Epithelial cell of prostate (primary cell): Measurements from ENCODE around the gene NRXN2.

ENCODE experiments used
- DNase-seq: peaks from one replicate; pipeline ENCODE4 v3.0.0-alpha.2; 2011; ENCODE audit warnings: low read depth, low spot score
- H3K27ac ChIP-seq: fragments of 450-650 bp; 2 replicates; pipeline ENCODE4 v1.5.1; 2017; ENCODE audit warnings: mild to moderate bottlenecking

NRXN2 gene

GRCh38 chr11:64619811-64620380 is 103.1 kb downstream of the NRXN2 start:
- H3K27ac ChIP-seq, result no peak overlapping the region
- no peak for DNase-seq

GRCh38 chr11:64619196-64619595 is 103.8 kb downstream of the NRXN2 start:
- H3K27ac ChIP-seq, result no peak overlapping the region
- no peak for DNase-seq

GRCh38 chr11:64616817-64617216 is 106.2 kb downstream of the NRXN2 start:
- H3K27ac ChIP-seq, result no peak overlapping the region
- no peak for DNase-seq

GRCh38 chr11:64614917-64615316 is 108.1 kb downstream of the NRXN2 start:
- DNase-seq, result no peak
- no peak overlapping the region for H3K27ac ChIP-seq

- no peak overlapping the region for H3K27ac ChIP-seq
- DNase-seq, result no peak
These were observed 109.3 kb downstream of the NRXN2 start for GRCh38 chr11:64613648-64614047.

- DNase-seq, result no peak
- no peak overlapping the region for H3K27ac ChIP-seq
These were observed 110.9 kb downstream of the NRXN2 start for GRCh38 chr11:64611869-64612646.

GRCh38 chr11:64611176-64611575 is 111.8 kb downstream of the NRXN2 start:
- no peak overlapping the region for H3K27ac ChIP-seq
- DNase-seq, result no peak

- H3K27ac ChIP-seq, result no peak overlapping the region
- no peak for DNase-seq
These were observed 112.4 kb downstream of the NRXN2 start for GRCh38 chr11:64610596-64610995.

- no peak for DNase-seq
- H3K27ac ChIP-seq, result no peak overlapping the region
These were observed 113.5 kb downstream of the NRXN2 start for GRCh38 chr11:64609436-64610047.

GRCh38 chr11:64608636-64609035 is 114.4 kb downstream of the NRXN2 start:
- no peak overlapping the region for H3K27ac ChIP-seq
- no peak for DNase-seq

GRCh38 chr11:64608046-64608445 is 115.0 kb downstream of the NRXN2 start:
- no peak overlapping the region for H3K27ac ChIP-seq
- no peak for DNase-seq

GRCh38 chr11:64607381-64607985 is 115.5 kb downstream of the NRXN2 start:
- H3K27ac ChIP-seq, result no peak overlapping the region
- DNase-seq, result no peak

- no peak for DNase-seq
- H3K27ac ChIP-seq, result no peak overlapping the region
These were observed 116.1 kb downstream of the NRXN2 start for GRCh38 chr11:64606796-64607380.

- H3K27ac ChIP-seq, result no peak overlapping the region
- no peak for DNase-seq
These were observed 117.1 kb downstream of the NRXN2 start for GRCh38 chr11:64605656-64606585.

- no peak overlapping the region for H3K27ac ChIP-seq
- no peak for DNase-seq
These were observed 117.8 kb downstream of the NRXN2 start for GRCh38 chr11:64605244-64605560.

GRCh38 chr11:64604458-64605243 is 118.3 kb downstream of the NRXN2 start:
- DNase-seq, result no peak
- no peak overlapping the region for H3K27ac ChIP-seq

GRCh38 chr11:64603411-64604110 is 119.4 kb downstream of the NRXN2 start:
- no peak for DNase-seq
- no peak overlapping the region for H3K27ac ChIP-seq

- no peak for DNase-seq
- H3K27ac ChIP-seq, result no peak overlapping the region
These were observed 120.4 kb downstream of the NRXN2 start for GRCh38 chr11:64602466-64603070.
